ENCODE measurements around the gene MYL4.
"Not testable (repeated sequence)": the region's sequence is repeated elsewhere in the genome, so short reads cannot be mapped to it uniquely, and the experiment has no call there.

The MYL4 gene

DNA sequence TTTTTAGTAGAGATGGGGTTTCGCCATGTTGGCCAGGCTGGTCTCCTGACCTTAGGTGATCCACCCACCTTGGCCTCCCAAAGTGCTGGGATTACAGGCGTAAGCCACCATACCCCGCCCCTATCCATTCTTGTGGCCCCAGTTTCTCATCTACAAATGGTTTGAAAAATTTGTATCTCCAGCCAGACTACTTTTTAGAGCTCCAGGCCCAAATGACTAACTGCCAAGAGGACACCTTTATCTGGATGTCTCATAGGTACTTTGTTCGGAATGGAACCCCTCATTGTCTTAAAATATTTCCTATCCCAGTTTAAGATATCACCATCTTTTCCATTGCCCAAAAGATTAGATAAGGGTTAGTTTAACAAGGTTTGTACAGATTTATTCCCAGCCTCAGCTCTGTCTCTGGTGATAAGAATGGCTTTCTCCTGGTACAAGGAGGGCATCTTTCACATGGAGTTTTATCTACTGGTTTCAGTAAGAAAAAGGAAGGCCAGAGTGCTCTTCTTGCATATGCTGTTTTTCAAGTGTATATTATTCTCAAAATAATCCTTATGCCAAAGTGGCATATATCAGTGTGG lies 15.1 kb upstream of the MYL4 start:
- DNase-seq, result no peak

GRCh38 chr17:47197821-47198220 lies 11.3 kb upstream of the MYL4 start:
- no peak for DNase-seq

DNA sequence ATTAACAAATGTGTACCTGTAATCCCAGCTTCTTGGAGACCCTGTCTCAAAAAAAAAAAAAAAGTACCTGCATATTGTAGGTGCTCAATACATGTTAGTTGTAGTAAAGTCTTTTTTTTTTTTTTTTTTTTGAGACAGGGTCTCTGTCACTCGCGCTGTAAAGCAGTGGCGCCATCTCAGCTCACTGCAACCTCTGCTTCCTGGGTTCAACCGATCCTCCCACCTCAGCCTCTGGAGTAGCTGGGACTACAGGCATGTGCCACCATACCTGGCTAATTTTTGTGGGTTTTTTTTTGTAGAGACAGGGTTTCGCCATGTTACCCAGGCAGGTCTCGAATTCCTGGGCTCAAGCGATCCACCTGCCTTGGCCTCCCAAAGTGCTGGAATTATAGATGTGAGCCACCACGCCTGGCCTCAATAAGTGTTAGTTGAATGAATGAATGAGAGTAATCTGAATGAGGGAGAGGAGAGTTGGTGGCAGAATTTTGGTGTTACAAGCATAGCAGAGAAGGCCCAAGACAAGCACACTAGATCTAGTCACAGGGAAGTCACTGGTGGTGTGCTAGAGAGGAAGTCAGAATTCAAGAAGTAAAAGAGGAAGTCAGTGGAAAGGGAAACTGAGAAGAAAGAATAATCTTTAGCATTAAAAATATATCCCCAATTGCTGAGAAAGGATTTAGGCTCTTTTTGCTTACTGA lies 9.4 kb upstream of the MYL4 start:
- no peak for DNase-seq

DNA sequence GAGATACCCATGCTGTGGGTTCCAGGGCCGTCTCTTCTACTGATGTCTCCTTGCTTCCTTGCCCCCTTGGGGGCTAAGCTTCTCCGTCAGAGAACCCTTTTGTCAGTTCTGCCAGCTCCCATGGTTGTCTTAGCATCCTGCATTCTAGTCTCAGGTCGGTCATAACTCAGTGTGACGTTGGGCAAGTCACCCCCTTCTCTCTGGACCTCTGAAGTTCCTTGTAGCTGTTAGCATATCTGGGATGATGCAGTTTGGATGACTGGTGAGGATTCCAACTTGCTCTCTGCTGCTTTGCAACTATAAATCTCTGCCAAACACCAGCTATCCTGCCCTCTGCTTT lies 8.9 kb upstream of the MYL4 start:
- DNase-seq, result no peak

DNA sequence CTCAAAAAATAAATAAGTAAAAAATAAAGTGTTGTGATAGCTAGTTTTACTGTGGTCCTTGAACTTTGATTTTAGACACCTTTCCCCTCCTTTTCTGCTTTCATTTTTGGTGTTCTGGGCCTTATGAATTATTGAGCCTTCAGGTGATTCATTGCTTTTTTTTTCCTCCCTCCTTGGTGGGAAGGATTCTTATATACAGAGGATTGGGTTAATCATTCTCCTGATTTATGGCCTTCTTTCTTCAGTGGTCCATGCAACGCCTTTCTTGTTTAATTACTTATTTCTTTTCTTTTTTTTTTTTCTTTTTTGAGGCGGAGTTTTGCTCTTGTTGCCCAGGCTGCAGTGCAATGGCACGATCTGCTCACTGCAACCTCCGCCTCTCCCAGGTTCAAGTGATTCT lies 8.0 kb upstream of the MYL4 start:
- no peak for DNase-seq

- DNase-seq, result no peak
Observed at GRCh38 chr17:47203984-47204721, 5.0 kb upstream of the MYL4 start.

- peak; percentile 71 for DNase-seq
Observed at GRCh38 chr17:47204722-47205418, 4.3 kb upstream of the MYL4 start.

DNA sequence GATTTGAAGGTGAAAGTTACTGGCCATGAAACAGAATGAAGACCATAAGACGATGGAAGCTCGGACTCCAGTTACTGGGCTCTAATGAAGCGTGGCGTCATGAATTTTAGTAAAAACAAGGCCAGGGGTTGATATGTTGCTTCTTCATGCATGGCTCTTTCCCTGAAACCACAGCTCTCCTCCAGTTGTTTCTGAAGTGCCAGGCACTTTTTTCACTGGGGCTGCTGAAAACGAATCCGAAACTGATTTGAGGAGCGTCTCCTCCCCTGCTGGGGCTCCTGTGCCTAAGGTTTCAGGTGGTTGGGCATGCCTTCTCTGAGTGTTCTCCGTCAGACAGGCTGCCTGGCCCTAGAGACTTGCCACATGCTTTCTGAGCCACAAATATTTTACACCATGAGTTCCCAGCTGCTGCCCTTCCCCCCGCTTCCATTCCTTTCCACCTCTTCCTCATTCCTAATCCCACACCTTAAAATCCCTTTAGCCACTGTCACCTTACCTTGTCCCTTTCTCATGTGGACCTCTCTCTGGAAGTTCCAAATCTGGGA lies 3.7 kb upstream of the MYL4 start:
- DNase-seq, result peak; percentile 74

DNA sequence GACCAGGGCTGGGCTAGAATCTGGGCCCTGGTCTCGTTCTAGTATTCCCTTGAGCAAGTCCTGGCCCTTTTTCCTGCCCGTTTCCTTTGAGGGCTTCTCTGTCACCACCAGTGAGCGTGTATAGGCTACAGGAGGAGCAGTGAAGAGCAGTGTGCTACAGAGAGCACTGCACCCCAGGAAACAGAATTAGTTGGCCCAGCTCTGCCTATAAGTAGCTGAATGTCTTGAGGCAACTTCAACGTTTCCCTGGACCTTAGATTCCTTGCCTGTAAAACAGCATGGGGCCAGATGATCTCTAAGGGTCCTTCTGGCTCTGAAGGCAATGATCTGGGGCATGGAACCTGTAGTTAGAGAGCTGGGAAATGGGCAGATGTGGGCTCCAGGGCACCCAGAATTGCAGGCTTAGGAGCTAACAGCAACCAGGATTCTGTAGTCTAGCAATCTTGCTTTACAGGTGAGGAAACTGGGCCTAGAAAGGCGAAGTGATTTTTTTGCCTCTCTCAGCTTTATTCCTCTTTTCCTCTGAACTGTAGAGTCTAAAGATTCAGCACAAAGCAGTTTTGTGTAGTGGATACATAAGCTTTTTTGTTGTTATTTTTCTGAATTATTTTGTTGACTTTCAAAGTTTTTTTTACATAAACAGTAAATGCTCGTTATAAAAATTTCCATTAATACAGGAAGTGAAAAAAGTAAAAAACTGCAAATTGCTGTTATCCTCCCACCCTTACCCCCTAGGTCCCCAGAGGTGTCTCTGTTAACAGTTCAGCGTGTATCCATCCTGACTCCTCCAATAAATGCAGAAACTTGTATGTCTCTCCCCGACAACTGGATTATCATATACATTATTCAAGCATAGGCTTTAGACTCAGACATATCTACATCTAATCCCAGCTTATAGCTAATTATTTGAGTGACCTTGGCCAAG lies 1.7 kb upstream of the MYL4 start:
- DNase-seq, result no peak

GRCh38 chr17:47209499-47209898 lies 351 bp downstream of the MYL4 start:
- no peak for DNase-seq

GRCh38 chr17:47210105-47210504 lies 957 bp downstream of the MYL4 start:
- no peak for DNase-seq

DNA sequence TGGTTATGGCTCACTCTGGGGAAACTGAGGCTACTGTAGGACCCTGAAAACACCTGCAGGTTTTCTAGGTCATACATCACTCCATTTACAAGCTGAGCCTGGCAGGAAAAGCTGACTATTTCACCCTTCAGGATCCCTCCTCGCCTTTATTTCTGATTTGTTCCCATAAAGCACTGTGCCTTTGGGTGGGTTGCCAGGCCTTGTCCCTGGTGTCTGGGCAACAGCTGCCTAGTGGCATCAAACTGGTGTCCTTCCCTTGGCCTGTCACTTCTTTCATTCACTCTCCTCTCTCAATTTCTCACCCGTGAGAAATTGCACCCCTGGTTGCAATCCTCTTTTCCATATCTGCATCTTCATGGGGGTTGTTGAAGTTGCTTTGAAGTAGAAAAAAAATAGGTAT lies 1.6 kb downstream of the MYL4 start:
- no peak for DNase-seq

DNA sequence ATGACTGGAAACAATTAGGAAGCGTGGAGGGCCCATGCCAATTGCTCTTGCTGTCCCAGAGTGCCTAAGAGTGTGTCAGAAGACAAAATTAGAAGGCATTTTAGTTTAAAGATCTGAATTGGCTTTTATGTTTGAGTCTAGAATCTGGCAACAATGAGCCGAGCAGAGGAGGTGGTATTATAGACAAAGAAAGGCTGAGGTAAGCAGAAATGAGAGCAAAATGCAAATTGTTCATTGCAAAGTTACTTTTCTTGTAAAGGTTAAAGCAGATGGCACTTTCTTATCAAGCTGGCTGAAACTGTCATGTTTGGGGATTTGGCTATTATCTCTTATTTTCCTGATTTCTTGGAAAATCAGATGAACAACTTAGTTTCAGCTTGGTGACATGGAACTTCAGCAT lies 3.3 kb downstream of the MYL4 start:
- no peak for DNase-seq

DNA sequence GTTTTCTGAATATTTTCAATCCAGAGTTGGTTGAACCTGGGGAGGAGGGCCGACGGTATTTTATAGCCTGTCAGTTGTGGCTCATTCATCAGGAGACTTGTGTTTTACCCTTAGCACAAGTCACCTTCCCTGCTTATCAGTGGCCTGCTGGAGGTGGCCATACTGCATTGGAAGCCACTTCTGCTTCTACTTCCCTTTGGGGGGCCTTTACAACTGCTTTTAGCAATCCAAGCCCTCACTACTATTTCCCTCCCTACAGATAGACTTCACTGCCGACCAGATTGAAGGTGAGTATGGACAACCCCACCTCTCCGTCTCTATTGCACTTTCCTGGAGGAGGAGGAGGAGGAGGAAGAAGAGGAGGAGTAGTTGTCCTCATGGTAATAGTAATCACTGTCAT lies 4.4 kb downstream of the MYL4 start:
- DNase-seq, result no peak

DNA sequence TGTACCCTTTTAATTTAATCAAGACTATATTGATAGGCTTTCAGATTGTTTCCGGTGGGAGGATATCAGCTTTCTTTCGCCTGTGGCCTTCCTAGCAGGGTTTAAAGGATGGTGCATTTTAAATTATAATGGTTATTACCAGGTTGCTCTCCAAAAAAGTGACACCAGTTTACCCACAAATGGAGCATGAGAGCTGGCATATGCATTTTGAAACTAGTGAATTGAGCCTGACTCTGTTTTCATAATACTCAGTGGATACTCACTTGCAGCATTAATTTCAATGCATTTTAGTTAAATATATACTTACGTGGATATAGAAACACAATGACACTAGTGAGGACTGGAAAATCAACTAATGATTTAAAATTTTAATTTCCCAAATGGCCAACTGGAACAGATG lies 5.8 kb downstream of the MYL4 start:
- no peak for DNase-seq

- not testable (repeated sequence) for DNase-seq
Observed at GRCh38 chr17:47216821-47217220, 7.7 kb downstream of the MYL4 start.

GRCh38 chr17:47217279-47217678 lies 8.1 kb downstream of the MYL4 start:
- not testable (repeated sequence) for DNase-seq

GRCh38 chr17:47218896-47219430 lies 9.8 kb downstream of the MYL4 start:
- no peak for DNase-seq

GRCh38 chr17:47219621-47220475 lies 10.7 kb downstream of the MYL4 start:
- DNase-seq, result no peak

DNA sequence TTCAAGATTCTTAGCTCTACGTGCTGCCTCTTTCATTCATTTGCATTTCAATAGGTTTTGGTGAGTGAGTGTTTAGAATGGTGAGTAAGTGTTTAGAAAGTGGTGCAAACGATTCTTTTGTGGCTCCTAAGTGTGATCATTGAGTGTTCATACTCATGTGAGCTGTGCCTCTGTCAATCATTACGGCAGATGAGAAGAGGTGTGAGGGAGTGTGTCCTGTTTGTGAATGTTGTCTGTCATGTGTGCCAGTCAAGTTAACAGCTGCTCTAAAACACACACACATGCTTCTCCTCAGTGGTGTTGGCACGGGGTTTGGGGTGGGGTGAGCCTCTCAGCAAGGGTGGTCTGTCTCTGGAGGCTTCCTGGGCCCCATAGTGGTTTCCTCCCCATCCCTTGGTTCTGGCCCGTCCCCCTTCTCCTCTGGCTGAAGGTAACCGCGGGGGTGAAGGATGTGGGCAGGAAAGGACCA lies 11.4 kb downstream of the MYL4 start:
- DNase-seq, result peak; percentile 67

DNA sequence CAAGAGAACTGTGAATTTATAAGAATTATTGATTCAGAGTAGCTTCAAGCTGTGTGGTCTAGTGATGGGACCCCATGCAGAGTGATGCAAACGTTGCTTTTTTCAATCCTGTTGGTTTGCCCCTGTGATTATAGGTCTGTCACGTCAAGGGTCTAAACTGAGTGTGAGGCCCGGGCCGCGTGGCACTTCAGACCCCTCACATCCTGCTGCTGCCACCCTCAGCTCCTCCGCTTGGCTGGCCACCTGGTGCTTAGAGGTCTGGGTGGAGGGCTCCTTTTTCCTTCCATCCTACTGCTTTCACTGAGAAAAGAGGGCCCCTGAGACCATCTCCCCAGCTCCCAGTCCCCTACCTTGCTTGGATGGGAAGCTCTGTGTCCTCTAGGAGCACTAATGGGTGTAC lies 12.0 kb downstream of the MYL4 start:
- no peak for DNase-seq
